Fibroblast of skin of abdomen (primary cell): Measurements from ENCODE around the gene ATP1B1.
"Not testable (repeated sequence)": the region's sequence is repeated elsewhere in the genome, so short reads cannot be mapped to it uniquely, and the experiment has no call there.

Experiments
- DNase-seq: peaks from one replicate; pipeline ENCODE4 v3.0.0-alpha.2; 2013

ATP1B1 gene

DNA sequence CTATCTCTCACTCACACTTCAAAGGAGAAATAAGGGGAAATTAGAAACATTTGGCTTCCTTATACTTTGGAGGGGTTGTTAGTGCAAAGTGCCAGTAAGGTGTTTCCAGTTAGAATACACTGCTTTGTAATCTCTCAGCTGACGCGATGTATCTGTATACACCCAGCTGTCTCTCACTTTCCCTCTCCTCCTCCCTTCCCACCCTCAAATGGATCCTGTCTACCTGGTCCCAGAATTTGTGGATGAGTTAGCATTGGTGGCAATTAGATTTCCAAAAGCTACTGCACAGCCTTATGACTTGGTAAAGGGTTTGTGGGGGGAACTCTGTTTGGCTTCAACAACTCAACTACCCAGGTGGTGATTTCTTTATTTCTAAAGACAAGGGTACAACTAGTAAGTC is 10.5 kb downstream of the ATP1B1 start:
- DNase-seq: no peak

- DNase-seq: no peak
Observed at GRCh38 chr1:169117599-169117998, 11.1 kb downstream of the ATP1B1 start.

GRCh38 chr1:169118227-169118626 is 11.7 kb downstream of the ATP1B1 start:
- no peak for DNase-seq

GRCh38 chr1:169119405-169119804 is 12.9 kb downstream of the ATP1B1 start:
- DNase-seq: peak; percentile 55

GRCh38 chr1:169120066-169120465 is 13.6 kb downstream of the ATP1B1 start:
- no peak for DNase-seq

- no peak for DNase-seq
Observed at GRCh38 chr1:169121146-169121923, 14.8 kb downstream of the ATP1B1 start.

DNA sequence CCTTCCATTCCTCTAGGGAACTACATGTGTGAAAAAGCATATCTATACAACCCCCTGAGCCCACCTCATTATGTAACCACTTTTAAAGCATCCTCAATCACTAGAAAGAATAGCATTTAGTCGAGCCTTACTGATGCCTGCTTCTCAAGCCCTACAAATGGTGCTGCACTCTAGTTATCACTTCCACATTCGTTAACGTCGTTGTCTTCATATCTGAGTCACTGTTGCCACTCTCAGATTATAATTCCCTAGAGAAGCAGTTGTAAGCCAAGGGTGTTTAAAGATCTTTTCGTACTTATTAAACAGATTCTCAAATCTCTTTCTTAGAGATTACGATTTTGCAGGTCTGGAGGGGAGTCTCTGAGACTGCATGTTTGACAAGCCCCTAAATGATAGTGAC is 16.5 kb downstream of the ATP1B1 start:
- no peak for DNase-seq

- DNase-seq: no peak
Observed at GRCh38 chr1:169124459-169124858, 18.0 kb downstream of the ATP1B1 start.

DNA sequence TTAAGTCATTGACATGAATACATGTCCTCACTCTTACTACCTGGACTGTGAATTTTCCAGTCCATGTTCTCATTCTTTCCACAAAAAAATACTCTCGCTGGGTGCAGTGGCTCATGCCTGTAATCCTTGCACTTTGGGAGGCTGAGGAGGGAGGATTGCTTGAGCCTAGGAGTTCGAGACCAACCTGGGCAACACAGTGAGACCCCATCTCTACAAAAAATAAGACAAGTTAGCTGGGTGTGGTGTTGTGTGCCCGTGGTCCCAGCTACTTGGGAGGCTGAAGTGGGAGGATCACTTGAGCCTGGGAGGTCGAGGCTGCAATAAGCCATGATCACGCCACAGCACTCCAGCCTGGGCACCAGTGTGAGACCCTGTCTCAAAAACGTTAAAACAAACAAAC is 19.1 kb downstream of the ATP1B1 start:
- not testable (repeated sequence) for DNase-seq

DNA sequence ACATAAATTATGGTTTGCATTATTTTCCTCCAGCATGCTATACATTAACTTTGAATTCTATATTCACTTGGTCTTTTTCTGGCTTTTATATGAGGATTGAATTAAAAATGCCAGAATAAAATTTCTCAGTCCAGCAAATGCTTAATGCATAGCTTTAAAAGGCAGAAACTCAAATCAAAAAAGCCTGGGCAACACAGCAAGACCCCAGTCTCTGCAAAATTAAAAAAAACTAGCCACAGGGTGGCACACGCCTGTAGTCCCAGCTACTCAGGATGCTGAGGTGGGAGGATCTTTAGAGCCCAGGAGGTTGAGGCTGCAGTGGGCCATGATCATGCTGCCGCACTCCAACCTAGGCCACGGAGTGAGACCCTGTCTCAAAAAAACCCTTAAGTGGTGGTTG is 19.8 kb downstream of the ATP1B1 start:
- DNase-seq: no peak

DNA sequence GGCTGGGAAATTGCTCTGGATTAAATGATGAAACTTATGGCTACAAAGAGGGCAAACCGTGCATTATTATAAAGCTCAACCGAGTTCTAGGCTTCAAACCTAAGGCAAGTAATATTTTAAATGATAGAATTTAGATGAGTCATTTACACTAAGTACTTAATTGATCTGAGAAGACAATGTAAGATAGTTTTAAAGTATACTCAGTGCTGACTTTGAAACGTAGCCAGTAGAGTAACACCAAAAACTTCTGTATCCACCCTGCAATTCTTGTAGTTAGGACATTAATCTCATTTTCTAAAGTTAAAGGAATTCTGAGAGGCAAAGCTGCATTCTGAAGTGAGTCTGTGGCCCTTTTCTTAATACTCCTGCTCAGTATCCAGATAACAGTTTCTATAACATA is 20.8 kb downstream of the ATP1B1 start:
- DNase-seq: peak; percentile 41

DNA sequence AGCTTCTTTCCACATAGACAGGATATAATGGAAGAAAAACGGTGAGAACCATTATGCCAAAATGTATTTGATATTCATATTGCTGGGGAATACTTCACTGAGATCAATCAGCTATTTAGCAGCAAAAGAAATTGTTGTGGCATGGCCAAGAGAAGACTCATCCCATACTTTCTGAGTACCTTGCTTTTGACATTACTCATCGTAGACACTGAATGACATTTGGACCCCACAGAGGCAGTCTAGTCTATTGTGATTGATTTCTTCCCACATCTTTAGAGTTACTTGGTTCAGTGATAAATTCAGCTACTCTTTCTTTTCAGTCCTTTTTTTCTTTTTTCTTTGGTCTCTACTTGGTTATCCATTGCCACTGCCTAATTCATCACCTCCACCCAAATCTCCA is 22.1 kb downstream of the ATP1B1 start:
- no peak for DNase-seq

DNA sequence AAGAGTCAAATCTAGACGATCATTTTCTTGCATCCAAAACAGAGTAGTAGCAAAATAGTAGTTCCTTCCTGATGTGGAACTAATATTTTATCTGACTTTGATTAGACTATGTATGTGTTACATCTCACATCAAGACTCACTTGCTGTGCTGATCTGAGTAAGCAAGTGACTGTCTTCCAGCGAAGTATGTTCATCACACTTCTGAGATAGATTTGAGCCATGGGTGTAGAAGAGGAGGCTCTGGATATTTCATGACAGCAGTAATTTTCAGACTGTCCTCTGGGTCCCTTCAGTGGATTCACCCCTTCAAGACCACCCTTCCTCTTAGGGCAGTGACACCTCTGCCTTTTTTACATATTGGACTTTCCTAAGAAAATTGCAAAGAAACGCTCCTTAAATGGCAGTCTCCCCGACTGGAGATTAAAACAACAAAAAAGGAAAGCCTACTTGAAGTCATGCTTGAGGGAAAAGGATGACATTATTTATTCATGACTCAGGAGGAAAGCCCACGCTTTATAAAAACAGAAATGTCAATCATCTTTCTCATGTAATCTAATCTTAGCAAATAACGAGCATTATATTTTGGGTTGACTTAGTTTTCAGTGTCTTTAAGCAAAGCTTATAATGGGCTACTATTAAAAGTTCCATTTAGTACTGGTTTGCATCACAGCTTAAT is 22.8 kb downstream of the ATP1B1 start:
- DNase-seq: no peak

GRCh38 chr1:169130683-169131082 is 24.2 kb downstream of the ATP1B1 start:
- DNase-seq: no peak

- no peak for DNase-seq
Observed at GRCh38 chr1:169132512-169133227, 26.2 kb downstream of the ATP1B1 start.

DNA sequence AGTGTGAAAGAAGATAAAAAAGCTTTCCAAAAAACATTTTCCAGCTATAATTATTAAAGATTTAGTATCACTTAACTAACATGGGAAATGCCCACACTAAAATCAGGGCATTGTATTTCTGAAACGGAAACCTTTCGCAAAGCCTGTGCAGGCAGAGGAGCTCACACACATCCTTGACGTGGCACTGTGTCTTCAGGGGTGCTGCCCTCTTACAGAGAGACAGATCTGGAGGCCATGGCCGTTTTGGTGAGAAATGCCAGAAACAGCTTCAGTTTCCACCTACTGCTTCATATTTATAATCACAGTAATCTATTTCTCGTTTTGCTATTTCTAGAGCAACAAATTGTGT is 26.7 kb downstream of the ATP1B1 start:
- no peak for DNase-seq

GRCh38 chr1:169133801-169134502 is 27.5 kb downstream of the ATP1B1 start:
- peak; percentile 21 for DNase-seq

DNA sequence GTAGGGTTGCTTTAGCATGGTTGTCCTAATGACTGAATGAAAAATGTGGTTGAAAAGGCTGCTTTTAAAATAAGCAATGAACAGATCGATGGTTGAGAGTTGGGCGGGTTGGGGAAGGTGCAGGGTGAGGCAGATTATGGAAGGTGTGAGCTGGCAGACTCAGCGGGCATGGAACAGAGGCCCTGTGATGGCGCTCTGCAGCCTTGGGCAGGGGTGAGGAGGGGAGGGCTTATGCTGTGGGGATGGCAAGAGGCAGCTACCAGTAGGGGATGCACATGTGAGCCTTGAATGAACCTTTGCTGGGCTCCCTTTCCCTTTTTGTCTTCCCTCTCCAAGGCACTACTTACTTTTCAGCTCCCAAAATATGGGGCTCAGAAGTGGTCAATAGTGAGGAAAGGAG is 30.9 kb downstream of the ATP1B1 start:
- DNase-seq: no peak

DNA sequence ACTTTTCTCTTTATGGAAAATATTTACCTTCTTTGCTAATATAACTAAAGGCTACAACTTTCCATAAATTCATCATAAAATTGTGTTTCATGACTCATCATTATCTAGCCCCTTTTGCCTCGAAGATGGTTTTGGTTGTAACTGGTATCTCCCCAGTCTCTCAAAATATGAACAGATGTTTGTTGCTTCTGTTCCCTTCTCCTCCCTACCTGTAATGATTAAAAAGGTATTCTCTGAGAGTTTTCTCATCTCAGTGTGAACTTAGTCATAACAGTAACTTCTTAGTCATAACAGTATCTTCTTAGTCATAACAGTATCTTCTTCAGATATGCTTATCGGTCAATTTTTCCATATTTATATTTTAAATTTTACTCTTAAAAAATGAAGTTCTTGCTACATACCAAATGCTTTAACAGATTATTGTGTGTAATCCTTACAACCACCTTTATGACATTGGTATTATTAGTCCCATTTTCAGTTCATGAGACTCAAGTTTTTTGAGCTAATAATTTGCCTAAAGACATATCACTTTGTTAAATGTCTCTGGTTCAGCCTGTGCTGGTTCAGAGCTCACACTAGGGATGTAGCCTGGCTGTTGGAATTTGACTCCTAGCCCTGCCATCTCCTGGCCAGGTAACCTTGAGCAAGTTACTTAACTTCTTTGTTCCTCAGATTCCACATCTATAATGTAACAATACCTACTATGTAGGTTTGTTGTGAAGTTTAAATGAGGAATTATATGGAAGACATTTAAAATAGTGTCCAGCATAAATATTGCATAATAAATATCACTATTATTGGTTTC is 32.6 kb downstream of the ATP1B1 start:
- no peak for DNase-seq

DNA sequence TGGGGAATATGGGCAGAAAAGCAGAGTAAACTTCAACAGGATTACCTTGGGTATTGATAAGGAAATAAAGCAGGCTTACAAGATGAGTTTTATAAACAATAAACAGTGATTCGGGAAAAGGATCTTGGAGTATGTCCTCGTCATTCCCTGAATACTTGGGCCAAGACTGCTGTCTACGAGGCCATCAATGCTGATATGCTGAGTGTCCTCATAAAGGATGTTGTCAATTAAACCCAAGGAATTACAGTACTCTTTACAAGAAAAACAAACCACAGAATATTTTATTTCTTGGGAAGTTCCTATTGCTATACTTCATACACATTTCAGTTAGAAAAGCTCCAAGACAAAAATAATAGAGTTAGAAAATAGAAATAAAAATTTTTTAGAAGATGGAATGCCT is 34.9 kb downstream of the ATP1B1 start:
- DNase-seq: peak; percentile 10

DNA sequence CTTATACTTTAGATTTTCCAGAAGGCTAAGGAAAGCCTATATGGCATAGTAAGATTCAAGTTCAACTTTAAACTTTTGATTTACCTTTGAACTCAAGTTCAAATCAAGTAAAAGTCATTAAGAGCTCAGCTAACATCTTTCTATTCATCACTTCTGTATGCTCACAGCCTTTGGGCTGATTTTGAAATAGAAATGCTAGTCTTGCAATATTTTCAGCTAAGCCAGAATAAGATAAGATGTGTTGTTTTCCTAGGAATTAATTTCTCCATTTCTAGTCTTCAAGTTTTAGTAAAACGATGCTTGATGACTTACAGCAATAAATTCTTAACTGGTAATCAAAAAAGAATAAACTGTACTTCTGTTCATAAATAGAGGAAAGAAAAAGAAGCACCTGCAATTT is 35.6 kb downstream of the ATP1B1 start:
- no peak for DNase-seq

- no peak for DNase-seq
Observed at GRCh38 chr1:169143346-169143745, 36.9 kb downstream of the ATP1B1 start.
